GM12872 (cell line): ENCODE data around the gene RNMT.

Experiments used
- TF ChIP-seq, protein P1 (sequence below): IDR thresholded peaks from 3 replicates; pipeline ENCODE4 v1.5.1; 2011; ENCODE audit warnings: low read depth, mild to moderate bottlenecking, low read length, moderate library complexity; ENCODE audit not compliant: insufficient read depth

RNMT gene

DNA sequence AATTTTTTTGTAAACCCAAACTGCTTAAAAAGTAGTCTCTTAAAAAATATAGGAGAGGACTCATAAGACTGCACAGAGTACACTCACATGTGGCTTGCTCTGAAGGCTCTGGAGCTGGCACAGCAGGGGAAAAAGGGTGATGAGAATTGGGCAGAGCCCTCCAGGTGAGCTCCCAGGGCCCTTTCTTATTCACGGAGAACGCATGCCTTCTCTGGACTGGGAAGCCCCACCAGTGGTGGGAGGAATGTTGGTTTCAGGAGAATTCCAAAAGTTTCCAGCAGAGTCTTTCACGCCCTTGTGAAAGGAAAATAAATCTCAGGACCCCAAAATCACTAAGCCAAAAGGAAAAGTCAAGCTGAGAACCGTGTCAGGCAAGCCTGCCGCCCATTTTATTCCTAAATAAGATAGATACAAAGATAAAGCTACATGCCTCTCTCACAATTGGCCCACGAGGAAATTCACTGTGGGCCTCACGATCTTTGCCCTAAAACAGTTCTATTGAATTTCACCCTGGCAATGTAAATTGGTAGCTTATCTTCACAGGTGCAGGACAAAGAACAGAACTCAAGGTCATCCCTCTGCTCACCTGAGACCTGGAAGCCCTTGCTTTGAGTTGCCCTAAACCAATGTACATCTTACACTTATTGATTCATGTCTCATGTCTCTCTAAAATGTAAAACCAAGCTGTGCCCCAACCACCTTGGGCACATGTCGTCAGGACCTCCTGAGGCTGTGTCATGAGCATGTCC, 82.0 kb downstream of the RNMT start:
- TF ChIP-seq, protein P1, sequence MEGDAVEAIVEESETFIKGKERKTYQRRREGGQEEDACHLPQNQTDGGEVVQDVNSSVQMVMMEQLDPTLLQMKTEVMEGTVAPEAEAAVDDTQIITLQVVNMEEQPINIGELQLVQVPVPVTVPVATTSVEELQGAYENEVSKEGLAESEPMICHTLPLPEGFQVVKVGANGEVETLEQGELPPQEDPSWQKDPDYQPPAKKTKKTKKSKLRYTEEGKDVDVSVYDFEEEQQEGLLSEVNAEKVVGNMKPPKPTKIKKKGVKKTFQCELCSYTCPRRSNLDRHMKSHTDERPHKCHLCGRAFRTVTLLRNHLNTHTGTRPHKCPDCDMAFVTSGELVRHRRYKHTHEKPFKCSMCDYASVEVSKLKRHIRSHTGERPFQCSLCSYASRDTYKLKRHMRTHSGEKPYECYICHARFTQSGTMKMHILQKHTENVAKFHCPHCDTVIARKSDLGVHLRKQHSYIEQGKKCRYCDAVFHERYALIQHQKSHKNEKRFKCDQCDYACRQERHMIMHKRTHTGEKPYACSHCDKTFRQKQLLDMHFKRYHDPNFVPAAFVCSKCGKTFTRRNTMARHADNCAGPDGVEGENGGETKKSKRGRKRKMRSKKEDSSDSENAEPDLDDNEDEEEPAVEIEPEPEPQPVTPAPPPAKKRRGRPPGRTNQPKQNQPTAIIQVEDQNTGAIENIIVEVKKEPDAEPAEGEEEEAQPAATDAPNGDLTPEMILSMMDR, result no peak

DNA sequence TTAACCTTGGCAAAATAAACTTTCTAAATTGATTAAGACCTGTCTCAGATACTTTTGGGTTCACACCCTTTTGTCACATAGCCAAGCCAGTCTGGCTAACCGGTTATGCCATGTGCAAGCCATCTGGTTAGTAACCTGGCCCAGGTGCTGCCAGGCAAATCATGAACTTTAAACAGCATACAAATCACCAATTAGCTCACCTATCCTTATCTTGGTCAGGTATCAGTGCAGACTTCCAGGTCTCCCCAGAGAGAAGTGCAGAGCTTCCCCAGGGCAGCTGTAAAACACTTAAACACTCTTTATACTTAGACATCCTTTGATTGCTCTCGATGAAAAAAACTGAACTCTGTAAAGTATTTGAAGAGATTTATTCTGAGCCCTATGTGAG, 82.6 kb downstream of the RNMT start:
- TF ChIP-seq, protein P1, result no peak

GRCh38 chr18:13809531-13810255, 83.2 kb downstream of the RNMT start:
- TF ChIP-seq, protein P1, result no peak

- TF ChIP-seq, protein P1, result no peak
Measured at GRCh38 chr18:13810950-13811485, 84.5 kb downstream of the RNMT start.

- TF ChIP-seq, protein P1, result peak; percentile 50; the same call in 2 of the 3 replicates
Measured at GRCh38 chr18:13811993-13812392, 85.5 kb downstream of the RNMT start.

- TF ChIP-seq, protein P1, result peak; percentile 87
Measured at GRCh38 chr18:13813271-13813849, 86.9 kb downstream of the RNMT start.
